Subcutaneous adipose tissue (tissue), 4 donors: ENCODE measurements around the gene MYMK. TPM values are rescaled to one million over a fixed set of nuclear protein-coding genes. Genes with fewer than 3 reads are reported as not detected.

Source experiments
- total RNA-seq, 4 donors: library from RNA; depleted of rRNA; stranded (reverse); fragments of >200 nt; gene quantifications; one replicate each; pipeline ENCODE4 v1.1.0, GENCODE V29; 2016
- TF ChIP-seq, protein P1 (sequence below): fragments of 450-650 bp; IDR thresholded peaks from one replicate; pipeline ENCODE4 v1.5.1; 2016; ENCODE audit warnings: low read depth, mild to moderate bottlenecking, control low read depth, antibody characterized with exemption, moderate library complexity

Gene MYMK
- total RNA-seq, 4 donors from 2014 or later, result not detected

DNA sequence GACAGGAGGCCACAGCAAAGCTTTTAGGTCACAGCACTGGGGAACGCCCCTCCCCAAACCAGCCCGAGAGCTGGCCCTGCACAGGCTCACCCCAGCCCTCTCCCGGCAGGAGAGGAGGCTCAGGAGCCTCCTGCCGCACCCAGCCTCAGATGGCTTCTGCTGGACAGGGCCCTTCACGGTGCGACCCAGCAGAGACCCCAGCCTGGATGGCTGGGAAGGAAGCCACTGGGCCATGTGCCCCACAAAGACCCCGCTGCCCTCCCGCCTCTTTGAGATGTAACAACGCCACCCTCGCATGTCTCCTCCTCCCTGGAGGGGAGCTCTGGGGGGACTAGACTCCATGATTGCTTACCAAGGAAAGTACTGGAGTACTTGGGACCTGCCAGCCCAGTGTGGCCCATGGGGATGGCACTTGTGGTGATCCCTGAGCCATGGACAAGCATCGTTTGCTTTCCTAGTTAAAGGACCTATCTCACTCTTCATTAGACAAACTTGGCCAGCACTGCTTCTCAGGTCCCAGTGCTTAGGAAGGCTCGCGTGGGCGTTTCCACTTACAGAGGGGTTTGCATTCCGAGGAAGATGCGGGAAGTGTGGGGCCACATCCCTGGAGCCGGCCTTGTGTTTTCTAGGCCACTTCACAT, 9.0 kb downstream of the MYMK start:
- TF ChIP-seq, protein P1, sequence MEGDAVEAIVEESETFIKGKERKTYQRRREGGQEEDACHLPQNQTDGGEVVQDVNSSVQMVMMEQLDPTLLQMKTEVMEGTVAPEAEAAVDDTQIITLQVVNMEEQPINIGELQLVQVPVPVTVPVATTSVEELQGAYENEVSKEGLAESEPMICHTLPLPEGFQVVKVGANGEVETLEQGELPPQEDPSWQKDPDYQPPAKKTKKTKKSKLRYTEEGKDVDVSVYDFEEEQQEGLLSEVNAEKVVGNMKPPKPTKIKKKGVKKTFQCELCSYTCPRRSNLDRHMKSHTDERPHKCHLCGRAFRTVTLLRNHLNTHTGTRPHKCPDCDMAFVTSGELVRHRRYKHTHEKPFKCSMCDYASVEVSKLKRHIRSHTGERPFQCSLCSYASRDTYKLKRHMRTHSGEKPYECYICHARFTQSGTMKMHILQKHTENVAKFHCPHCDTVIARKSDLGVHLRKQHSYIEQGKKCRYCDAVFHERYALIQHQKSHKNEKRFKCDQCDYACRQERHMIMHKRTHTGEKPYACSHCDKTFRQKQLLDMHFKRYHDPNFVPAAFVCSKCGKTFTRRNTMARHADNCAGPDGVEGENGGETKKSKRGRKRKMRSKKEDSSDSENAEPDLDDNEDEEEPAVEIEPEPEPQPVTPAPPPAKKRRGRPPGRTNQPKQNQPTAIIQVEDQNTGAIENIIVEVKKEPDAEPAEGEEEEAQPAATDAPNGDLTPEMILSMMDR, result no peak

DNA sequence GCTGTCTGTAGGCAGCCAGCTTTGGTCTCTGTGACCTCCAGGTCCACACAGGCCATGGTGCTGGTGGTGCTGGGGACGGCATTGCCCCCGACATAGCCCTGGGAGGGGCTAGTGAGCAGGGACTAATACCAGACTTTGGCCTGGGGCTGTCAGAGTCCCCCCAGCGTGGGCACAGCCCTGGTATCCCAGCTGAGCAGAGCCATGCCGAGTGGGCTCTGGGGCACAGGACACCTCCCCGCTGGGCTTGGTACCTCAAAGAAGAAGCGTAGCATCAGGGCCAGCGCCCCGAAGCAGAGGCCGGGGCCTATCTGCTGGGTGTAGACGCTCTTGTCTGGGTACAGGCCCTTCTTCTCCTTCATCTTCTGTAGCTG, 9.5 kb downstream of the MYMK start:
- TF ChIP-seq, protein P1, result no peak

DNA sequence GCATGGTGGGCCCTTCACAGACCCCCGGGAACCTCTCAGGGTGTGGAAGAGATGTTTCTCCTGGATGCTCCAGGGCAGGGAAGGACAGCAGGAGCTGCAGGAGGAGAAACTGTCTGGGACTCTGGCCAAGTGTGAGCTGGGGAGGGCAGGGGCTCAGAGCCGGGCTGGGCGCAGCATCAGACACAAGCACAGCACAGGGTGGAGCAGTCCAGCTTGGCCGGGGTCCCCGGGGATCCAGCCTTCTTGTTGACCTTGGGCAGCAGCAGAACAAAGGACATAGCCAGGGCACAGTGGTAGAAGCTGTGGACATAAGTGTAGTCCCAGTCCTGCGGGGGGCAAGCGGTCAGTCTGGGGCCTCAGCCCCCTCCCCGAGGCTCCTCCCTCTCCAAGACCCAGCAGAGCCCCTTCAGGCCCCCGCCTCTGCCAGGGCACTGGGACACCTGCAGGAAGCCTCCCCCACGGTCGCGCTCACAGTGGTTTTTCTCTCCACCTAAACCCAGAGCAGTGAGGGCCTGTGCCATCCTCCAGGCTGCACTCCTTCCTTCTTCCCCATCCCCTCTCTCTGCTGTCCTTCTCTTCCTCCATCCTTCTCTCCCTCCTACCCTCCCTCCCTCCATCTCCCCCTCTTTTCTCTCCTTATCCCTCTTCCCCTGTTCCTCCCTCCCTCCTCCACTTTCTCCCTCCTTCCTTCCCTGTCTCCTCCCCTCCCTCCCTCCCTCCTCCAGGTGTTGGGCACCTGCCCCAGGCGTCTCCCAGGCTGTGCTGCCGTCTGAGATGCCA, 10.1 kb downstream of the MYMK start:
- TF ChIP-seq, protein P1, result no peak

DNA sequence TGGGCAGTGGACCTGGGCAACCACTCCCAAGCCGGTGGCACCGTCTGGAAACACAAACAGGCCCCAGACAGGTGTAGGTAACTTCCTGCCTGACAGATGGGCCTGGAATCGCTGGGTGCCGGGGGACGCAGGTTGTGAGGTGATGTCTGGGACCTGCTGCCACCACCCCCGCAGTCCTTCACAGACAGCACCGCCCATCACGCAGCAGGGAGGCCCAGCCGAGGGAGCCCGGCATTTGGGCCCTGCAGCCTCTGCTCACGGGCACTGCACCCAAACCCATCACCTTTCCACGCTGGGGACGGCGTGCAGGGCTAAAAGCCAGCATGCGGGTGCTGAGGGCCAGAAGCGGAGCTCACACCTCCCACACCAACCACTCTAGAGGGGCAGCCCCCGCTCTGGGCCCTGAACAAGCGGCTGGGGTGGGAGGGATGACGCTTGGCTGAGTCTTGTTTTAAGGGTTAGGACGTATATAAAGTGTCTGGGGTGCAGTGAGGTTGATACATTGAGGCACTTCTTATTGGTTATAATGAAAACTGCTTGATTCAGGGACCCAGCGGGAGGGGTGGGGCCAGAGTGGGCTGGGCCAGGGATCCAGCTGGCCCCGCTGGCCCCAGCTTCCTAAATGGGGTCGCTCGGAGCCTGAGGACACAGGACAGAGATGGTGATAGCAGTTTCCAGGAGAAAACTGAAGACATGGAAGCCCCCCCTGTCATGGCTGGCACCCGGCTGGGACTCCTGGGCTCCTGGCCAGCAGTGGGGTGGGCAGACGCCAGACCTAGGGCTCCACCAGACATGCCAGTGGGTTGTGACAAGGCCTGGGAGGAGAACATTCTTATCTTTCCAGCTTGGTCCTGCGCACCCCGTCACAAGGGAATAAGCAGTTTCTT, 11.3 kb downstream of the MYMK start:
- TF ChIP-seq, protein P1, result no peak

DNA sequence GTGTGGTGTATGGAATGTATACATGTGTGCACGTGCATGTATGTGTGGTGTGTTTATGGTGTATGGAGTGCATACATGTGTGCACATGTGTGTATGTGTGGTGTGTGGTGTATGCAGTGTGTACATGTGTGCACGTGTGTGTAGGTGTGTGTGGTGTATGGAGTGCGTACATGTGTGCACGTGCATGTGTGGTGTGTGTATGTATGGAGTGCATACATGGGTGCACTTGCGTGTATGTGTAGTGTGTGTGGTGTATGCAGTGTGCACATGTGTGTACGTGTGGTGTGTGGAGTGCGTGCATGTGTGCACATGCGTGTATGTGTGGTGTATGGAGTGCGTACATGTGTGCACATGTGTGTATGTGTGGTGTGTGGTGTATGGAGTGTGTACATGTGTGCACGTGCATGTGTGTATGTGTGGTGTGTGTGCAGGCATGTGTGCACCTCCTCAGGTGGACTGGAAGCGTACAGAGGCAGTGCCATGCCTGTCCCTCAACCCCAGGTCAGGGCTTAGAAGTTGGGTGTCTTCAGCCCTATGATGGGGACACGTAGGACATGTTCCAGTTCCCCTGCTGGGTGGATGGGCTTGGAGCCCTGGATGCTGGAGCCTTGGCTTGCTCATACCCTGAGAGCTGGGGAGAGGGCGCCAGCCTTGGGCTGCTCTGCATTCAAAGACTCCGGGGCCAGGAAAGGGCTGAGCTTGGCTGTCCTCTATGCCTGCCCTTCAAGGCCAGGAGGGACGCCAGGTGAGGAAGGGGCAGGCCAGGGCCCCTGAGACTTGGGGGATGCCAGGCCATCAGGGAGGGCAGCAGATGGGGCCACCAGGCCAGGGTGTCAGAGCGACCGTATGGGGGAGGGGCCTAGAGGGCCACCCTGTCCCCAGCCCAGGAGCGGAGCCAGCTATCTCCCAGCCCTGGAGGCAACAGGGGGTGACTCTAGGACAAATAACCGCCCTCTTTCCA, 12.2 kb downstream of the MYMK start:
- TF ChIP-seq, protein P1, result no peak

DNA sequence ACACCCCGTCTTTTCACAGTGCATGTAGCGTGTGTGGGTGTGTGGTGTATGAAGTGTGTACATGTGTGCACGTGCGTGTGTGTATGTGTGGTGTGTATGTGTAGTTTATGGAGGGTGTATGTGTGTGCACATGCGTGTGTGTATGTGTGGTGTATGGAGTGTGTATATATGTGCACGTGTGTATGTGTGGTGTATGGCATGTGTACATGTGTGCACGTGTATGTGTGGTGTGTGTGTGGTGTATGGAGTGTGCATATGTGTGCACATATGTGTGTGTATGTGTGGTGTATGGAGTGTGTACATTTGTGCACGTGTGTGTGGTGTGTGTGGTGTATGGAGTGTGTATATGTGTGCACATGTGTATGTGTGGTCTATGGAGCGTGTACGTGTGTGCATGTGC, 13.2 kb downstream of the MYMK start:
- TF ChIP-seq, protein P1, result no peak
